GM12872 (cell line): ENCODE results near the gene EIF4E.

Experiments
- CTCF ChIP-seq: IDR thresholded peaks from 3 replicates; pipeline ENCODE4 v1.5.1; 2011; ENCODE audit warnings: low read depth, mild to moderate bottlenecking, low read length, moderate library complexity; ENCODE audit not compliant: insufficient read depth

The EIF4E gene

GRCh38 chr4:98861100-98861884 is 67.6 kb downstream of the EIF4E start:
- TF ChIP-seq CTCF, result no peak

- TF ChIP-seq CTCF, result no peak
Observed at GRCh38 chr4:98851806-98852205, 77.1 kb downstream of the EIF4E start.

- no peak for TF ChIP-seq CTCF
Observed at GRCh38 chr4:98850937-98851336, 78.0 kb downstream of the EIF4E start.

GRCh38 chr4:98848448-98848847 is 80.5 kb downstream of the EIF4E start:
- no peak for TF ChIP-seq CTCF

GRCh38 chr4:98845960-98846359 is 83.0 kb downstream of the EIF4E start:
- TF ChIP-seq CTCF, result no peak

- no peak for TF ChIP-seq CTCF
Observed at GRCh38 chr4:98838977-98839618, 89.8 kb downstream of the EIF4E start.

- TF ChIP-seq CTCF, result no peak
Observed at GRCh38 chr4:98838531-98838930, 90.4 kb downstream of the EIF4E start.
